ENCODE measurements around the gene METTL8.
"Not testable (repeated sequence)": the region's sequence is repeated elsewhere in the genome, so short reads cannot be mapped to it uniquely, and the experiment has no call there.

METTL8 gene

GRCh38 chr2:171389325-171389724 is 44.5 kb downstream of the METTL8 start:
- DNase-seq (ENCODE audit: low read depth): no peak
- no peak for TF ChIP-seq CTCF (conservative IDR thresholded peaks at IDR 0.05; ENCODE audit: low read depth, low read length)

GRCh38 chr2:171387052-171387451 is 46.7 kb downstream of the METTL8 start:
- TF ChIP-seq CTCF (conservative IDR thresholded peaks at IDR 0.05; ENCODE audit: low read depth, low read length): no peak
- no peak overlapping the region for H3K4me3 ChIP-seq (ENCODE audit: low read depth, low read length)
- no peak for DNase-seq (ENCODE audit: low read depth)

More at GRCh38 chr2:171389325-171389724, 44.5 kb downstream of the METTL8 start:
- no peak overlapping the region for H3K4me3 ChIP-seq (ENCODE audit: low read depth, low read length)

- DNase-seq (ENCODE audit: low read depth): no peak
- no peak overlapping the region for H3K4me3 ChIP-seq (ENCODE audit: low read depth, low read length)
- no peak for TF ChIP-seq CTCF (conservative IDR thresholded peaks at IDR 0.05; ENCODE audit: low read depth, low read length)
Measured at GRCh38 chr2:171386627-171387026, 47.2 kb downstream of the METTL8 start.

GRCh38 chr2:171383134-171383533 is 50.7 kb downstream of the METTL8 start:
- no peak for TF ChIP-seq CTCF (conservative IDR thresholded peaks at IDR 0.05; ENCODE audit: low read depth, low read length)
- H3K4me3 ChIP-seq (ENCODE audit: low read depth, low read length): no peak overlapping the region
- peak; percentile 43 for DNase-seq (ENCODE audit: low read depth)

- not testable (repeated sequence) for H3K4me3 ChIP-seq (ENCODE audit: low read depth, low read length); DNase-seq (ENCODE audit: low read depth)
Measured at GRCh38 chr2:171382175-171382574, 51.6 kb downstream of the METTL8 start.

- H3K4me3 ChIP-seq (ENCODE audit: low read depth, low read length); DNase-seq (ENCODE audit: low read depth): not testable (repeated sequence)
Measured at GRCh38 chr2:171377852-171378251, 55.9 kb downstream of the METTL8 start.

GRCh38 chr2:171367692-171368091 is 66.1 kb downstream of the METTL8 start:
- DNase-seq (ENCODE audit: low read depth): no peak
- H3K4me3 ChIP-seq (ENCODE audit: low read depth, low read length): no peak overlapping the region

GRCh38 chr2:171365778-171366177 is 68.0 kb downstream of the METTL8 start:
- DNase-seq (ENCODE audit: low read depth): no peak

More at GRCh38 chr2:171367692-171368091, 66.1 kb downstream of the METTL8 start:
- TF ChIP-seq CTCF (conservative IDR thresholded peaks at IDR 0.05; ENCODE audit: low read depth, low read length): no peak

More at GRCh38 chr2:171365778-171366177, 68.0 kb downstream of the METTL8 start:
- no peak overlapping the region for H3K4me3 ChIP-seq (ENCODE audit: low read depth, low read length)
- no peak for TF ChIP-seq CTCF (conservative IDR thresholded peaks at IDR 0.05; ENCODE audit: low read depth, low read length)
